Kidney (tissue), 14 donors: ENCODE results near the gene CCT6A. TPM values are rescaled to one million over a fixed set of nuclear protein-coding genes. Genes with fewer than 3 reads are reported as not detected.
A peak's percentile ranks its signal among the peaks of the same experiment; 100 is the strongest.
"Not testable (repeated sequence)": the region's sequence is repeated elsewhere in the genome, so short reads cannot be mapped to it uniquely, and the experiment has no call there.

ENCODE experiments used
- DNase-seq, 5 donors: peaks; one replicate each; pipeline ENCODE4 v3.0.0-alpha.2; 2013 to 2020
- FAIRE-seq: peaks from 2 replicates; lab custom pipeline; 2012; peaks lifted over from hg19 to GRCh38; lab: Jason Lieb, UNC
- H3K27ac ChIP-seq, 2 donors: one replicate each; pipeline ENCODE4 v1.7.0; 2013; ENCODE audit warnings: low read depth in 2 of 2, low read length in 2 of 2, inconsistent platforms in 1 of 2
- H3K27me3 ChIP-seq: one replicate; pipeline ENCODE4 v1.7.1; 2013; ENCODE audit warnings: low read length, inconsistent platforms; ENCODE audit not compliant: control insufficient read depth, insufficient read depth
- H3K36me3 ChIP-seq, 3 donors: one replicate each; pipeline versions ENCODE4 v1.7.0 to v1.7.1; 2013; ENCODE audit warnings: low read length in 3 of 3, control low read depth in 1 of 3, inconsistent platforms in 1 of 3; ENCODE audit not compliant: insufficient read depth in 3 of 3, control insufficient read depth in 2 of 3
- H3K4me1 ChIP-seq, 3 donors: one replicate each; pipeline versions ENCODE4 v1.7.0 to v1.7.1; 2013; ENCODE audit warnings: low read length in 3 of 3, inconsistent platforms in 1 of 3, low read depth in 1 of 3; ENCODE audit not compliant: control insufficient read depth in 2 of 3, insufficient read depth in 2 of 3
- H3K4me3 ChIP-seq, 3 donors: one replicate each; pipeline versions ENCODE4 v1.7.0 to v1.8.1; 2013; ENCODE audit warnings: low read length in 3 of 3, control low read depth in 1 of 3, inconsistent platforms in 1 of 3
- H3K9ac ChIP-seq, 3 donors: one replicate each; pipeline versions ENCODE4 v1.7.0 to v1.7.1; 2013; ENCODE audit warnings: low read length in 3 of 3, control low read depth in 1 of 3, inconsistent platforms in 1 of 3
- H3K9me3 ChIP-seq, 3 donors: one replicate each; pipeline versions ENCODE4 v1.7.0 to v1.7.1; 2013; ENCODE audit warnings: low read length in 3 of 3, control low read depth in 1 of 3, inconsistent platforms in 1 of 3; ENCODE audit not compliant: control insufficient read depth in 2 of 3, insufficient read depth in 1 of 3
- intact Hi-C: fragments of 100-400 bp; cut with DNase I; formaldehyde crosslinking; loops from one replicate; pipeline ENCODE4 v1.11.1; 2022
- polyA plus RNA-seq: library from polyadenylated mRNA; stranded (reverse); fragments of 350-450 nt; fragmentation: Illumina TruSeq; extraction: RNeasy Lipid Tissue Mini Kit (QIAGEN cat#74804); gene quantifications from one replicate; pipeline ENCODE4 v1.2.3, GENCODE V29; 2014; ENCODE audit warnings: low read depth, low replicate concordance; ENCODE audit not compliant: insufficient read depth
- total RNA-seq: library from RNA; stranded (reverse); fragmentation: NEBNext Ultra II Directional; extraction: Animal tissue kit (Norgen Biotek cat#: 25700); gene quantifications from one replicate; pipeline ENCODE4 v1.2.1, GENCODE V29; 2021
- TF ChIP-seq, protein P1 (sequence below): IDR thresholded peaks from 3 replicates; pipeline ENCODE4 v1.5.1; 2012; ENCODE audit warnings: mild to moderate bottlenecking, moderate library complexity, borderline replicate concordance; ENCODE audit not compliant: insufficient read depth; ENCODE audit errors: extremely low read depth
- donor health status: control.
- donor health status: control.
- donor health status: control.
- donor health status: control.
- donor health status: control.
- donor health status: DM: yes; HTN: yes; CAD: no.
- donor health status: Normal renal cell carcinoma (clear cell type).

Gene CCT6A
- total and polyA plus RNA-seq, 2 donors from 2014 or later, result 92.8 to 124 TPM

DNA sequence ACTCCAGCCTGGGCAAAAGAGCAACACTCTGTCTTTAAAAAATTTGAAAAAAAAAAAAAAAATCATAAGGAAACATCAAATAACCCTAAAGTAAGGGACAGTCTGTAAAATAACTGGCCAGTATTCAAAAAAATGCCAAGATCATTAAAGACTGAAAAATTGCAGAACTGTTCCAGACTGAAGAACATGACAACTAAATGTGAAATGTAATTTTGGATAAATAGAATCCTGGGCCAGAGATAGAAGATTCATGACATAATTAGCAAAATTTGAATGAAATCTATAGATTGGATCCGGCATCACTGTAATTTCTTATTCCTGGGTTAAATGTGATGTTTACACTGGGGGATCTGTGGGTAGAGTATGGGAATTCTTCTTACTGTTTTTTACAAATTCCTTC, 3.3 kb upstream of the CCT6A start:
- TF ChIP-seq, protein P1, sequence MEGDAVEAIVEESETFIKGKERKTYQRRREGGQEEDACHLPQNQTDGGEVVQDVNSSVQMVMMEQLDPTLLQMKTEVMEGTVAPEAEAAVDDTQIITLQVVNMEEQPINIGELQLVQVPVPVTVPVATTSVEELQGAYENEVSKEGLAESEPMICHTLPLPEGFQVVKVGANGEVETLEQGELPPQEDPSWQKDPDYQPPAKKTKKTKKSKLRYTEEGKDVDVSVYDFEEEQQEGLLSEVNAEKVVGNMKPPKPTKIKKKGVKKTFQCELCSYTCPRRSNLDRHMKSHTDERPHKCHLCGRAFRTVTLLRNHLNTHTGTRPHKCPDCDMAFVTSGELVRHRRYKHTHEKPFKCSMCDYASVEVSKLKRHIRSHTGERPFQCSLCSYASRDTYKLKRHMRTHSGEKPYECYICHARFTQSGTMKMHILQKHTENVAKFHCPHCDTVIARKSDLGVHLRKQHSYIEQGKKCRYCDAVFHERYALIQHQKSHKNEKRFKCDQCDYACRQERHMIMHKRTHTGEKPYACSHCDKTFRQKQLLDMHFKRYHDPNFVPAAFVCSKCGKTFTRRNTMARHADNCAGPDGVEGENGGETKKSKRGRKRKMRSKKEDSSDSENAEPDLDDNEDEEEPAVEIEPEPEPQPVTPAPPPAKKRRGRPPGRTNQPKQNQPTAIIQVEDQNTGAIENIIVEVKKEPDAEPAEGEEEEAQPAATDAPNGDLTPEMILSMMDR, result no peak
- Histone ChIP-seq H3K4me3 (no peak overlapping the region), H3K4me1 (peaks cover 0 to 17% (median 9%) of the 10 kb centered on the region in 3 donors), H3K36me3 (peaks cover 0 to 4% (median under 1%) of the 10 kb centered on the region in 3 donors), H3K9ac (no peak overlapping the region), H3K27me3 (no peaks in the 10 kb centered on the region), H3K9me3 (no peaks in the 10 kb centered on the region), H3K27ac (peak overlapping the region in 1 of 2 donors; percentile 28)
- DNase-seq, result no peak
- FAIRE-seq, result no peak
- intact Hi-C loops, result no loop called here

DNA sequence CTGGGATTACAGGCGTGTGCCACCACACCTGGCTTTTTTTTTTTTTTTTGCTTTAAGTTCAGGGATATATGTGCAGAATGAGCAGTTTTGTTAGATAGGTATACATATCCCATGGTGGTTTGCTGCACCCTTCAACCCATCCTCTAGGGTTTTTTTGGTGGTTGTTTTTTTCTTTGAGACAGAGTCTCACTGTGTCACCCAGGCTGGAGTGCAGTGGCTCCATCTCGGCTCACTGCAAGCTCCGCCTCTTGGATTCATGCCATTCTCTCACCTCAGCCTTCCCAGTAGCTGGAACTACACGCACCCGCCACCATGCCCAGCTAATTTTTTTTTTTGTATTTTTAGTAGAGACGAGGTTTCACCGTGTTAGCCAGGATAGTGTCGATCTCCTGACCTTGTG, 2.8 kb upstream of the CCT6A start:
- H3K4me3 ChIP-seq, intact Hi-C loops, FAIRE-seq, H3K9ac ChIP-seq, H3K9me3 ChIP-seq, H3K27me3 ChIP-seq, H3K36me3 ChIP-seq, H3K27ac ChIP-seq: not testable (repeated sequence)
- peak in 1 of 5 donors; percentile 41 for DNase-seq
- H3K4me1 ChIP-seq, result peaks cover 0 to 18% (median 9%) of the 10 kb centered on the region in 3 donors

DNA sequence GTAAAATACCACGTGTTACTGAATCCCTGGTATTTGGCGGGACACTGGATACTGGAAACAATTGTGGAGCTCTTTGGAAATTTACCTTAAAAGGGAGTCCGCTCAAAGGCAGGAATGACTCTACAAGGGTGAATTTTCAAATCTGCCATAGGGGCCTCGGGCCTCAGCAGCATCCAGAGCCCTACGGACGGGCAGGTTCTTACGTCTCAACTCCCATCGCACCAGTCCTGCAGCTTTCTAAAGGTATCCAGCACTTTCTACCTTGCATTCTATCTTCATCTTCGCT, 569 bp upstream of the CCT6A start:
- FAIRE-seq, result no peak
- intact Hi-C loops, result no loop called here
- H3K4me1 ChIP-seq, result peaks cover 0 to 18% (median 9%) of the 10 kb centered on the region in 3 donors

DNA sequence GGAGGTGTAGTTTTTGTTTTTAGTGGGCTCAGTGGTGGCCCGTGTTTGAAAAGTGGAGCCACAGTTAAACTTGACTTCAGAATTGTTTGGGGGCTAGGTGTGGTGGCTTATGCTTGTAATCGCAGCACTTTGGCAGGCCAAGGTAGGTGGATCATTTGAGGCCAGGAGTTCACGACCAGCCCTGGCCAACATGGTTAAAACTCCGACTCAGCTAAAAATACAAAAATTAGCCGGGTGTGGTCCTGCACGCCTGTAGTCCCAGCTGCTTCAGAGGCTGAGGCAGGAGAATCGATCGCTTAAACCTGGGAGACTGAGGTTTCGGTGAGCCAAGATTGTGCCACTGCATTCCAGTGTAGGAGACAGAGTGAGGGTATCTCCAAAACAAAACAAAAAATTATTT, 1.8 kb downstream of the CCT6A start:
- Histone ChIP-seq H3K4me3 (no peak overlapping the region), H3K27me3 (no peaks in the 10 kb centered on the region), H3K9ac (no peak overlapping the region), H3K9me3 (no peaks in the 10 kb centered on the region), H3K4me1 (peaks cover 0 to 11% (median 5%) of the 10 kb centered on the region in 3 donors), H3K36me3 (peaks cover 19 to 33% (median 25%) of the 10 kb centered on the region in 3 donors), H3K27ac (no peak overlapping the region)
- TF ChIP-seq, protein P1, result no peak
- intact Hi-C loops, result no loop called here
- FAIRE-seq (no peak), DNase-seq (no peak)

More for the DNA sequence above, 569 bp upstream of the CCT6A start:
- DNase-seq, result no peak
- Histone ChIP-seq H3K9ac (peak overlapping the region; percentile 57 to 99 (median 97)), H3K9me3 (no peaks in the 10 kb centered on the region), H3K27ac (peak overlapping the region; percentile 83 to 95), H3K4me3 (peak overlapping the region; percentile 83 to 99 (median 92)), H3K36me3 (peaks cover 9 to 18% (median 12%) of the 10 kb centered on the region in 3 donors), H3K27me3 (no peaks in the 10 kb centered on the region)
- TF ChIP-seq, protein P1, result no peak
